ENCODE data around the gene DLEC1.
A peak's percentile ranks its signal among the peaks of the same experiment; 100 is the strongest.
"Not testable (repeated sequence)": the region's sequence is repeated elsewhere in the genome, so short reads cannot be mapped to it uniquely, and the experiment has no call there.

The DLEC1 gene

DNA sequence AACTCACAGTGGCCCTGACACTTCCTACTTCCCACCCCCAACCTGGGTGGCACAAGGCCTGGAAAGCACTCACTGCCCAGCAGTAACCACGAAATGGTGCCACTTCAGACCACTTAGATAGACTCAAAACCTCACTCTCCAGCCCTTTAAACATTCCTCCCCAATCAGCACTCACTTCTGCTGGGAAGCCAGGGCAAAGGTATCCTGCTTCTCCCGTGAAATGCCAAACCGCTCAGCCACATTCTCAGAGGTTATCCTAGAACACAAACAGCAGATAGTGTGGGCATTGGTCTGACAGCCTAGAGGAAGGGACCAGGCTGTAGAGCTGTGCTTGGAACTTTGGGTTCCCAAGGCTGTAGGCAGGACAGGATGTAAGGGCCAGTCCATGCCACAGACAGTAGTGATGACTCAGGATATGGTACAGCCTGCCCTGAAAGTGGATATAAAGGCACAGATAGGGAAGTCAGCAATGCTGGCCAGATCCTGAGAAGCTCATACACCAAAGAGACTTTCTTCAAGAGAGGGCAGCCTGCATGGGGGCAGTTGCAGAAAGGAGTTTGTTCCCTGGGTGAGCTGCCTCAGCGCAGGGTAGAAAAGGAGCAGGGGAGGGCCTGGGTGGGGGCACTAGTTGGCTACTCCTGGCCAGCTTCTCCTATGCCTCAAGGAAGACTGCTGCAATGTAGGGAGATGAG is 88.7 kb downstream of the DLEC1 start:
- no peak for DNase-seq

DNA sequence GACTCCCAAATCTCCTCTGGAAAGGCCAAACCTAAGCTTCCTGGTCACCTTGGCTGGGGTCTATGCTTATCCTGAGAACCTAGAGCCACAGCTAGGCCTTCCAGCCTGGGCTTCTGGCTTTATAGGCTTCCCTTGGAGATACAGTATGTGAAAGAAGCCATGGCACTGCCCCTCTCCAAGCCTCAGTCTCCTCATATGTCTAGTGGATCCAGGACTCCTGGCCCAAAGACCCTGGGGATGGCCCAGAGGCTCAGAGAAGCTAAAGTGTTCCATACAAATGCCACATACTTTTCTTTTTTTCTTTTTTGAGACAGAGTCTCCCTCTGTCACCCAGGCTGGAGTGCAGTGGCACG is 89.3 kb downstream of the DLEC1 start:
- no peak for DNase-seq

DNA sequence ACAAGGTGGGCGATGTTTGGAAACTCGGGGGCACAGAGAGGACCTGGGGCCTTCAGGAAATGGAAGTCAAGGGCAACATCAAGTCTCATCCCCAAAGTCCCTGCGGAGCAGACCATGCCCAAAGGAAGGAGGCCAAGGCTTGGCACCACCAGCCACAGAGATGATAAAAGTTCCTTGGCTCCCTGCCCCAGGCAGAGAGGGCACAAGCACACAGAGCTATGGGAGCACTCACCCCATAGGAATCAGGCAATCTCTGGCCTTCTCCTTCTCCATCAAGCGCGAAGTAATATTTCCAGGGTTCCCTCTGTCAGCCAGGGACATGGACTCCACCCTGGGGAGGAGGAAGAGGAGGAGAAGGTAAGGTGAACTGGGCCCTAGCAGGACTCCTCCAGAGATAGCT is 90.0 kb downstream of the DLEC1 start:
- DNase-seq, result no peak

DNA sequence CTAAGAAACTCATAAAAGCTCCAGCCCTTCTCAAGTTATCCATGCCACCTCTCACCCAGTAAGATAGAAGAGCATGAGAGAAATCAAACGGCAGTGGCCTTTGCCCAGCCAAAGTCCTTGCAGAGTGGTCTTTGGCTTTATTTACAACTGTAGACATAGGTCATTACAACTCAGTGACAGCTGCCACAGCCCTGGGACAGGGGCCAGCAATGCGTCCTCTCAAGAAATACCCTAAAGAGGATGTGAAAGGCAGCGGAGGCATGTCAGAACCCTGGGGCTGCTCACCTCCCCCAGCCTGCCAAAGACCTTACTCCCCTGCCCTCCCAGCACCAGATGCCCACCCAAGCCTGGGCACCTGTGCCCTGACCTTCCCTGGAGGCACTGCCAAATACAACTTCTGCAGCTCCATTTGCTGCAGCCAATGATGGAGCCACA is 91.6 kb downstream of the DLEC1 start:
- no peak for DNase-seq

DNA sequence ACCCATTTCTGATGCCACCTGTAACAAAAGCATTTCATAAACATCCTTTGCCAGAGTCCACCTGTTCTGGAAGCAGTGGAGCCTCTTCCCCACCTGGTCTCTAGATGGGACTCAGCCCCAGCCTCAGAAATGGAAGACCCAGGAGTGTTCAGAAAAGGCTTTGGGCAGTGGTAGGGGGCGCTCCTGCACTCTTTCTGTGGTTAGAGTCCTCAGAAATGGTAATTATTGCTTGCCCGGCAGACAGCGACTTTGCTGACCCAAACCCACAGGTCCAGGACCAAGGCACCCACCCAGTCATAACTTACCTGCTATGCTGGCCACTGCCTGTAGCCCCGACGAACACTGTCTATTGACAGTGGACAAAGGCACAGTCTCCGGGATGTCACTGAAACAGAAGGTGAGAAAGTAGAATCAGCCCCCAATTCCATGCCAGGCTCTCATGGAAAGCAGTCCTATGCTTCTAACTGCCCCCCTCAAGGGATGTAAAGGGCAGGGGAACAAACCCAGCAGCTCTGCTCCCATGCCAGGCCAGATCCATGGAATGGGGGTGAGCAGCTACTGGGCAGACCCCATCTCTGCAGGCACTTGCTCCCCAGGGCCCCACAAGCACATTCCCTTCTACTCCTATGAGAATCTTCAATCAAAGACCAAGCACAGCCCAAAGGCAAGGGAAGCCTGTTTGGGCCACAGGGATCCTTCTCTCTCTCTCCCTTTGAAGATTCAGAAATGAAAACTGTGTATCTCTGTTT is 92.8 kb downstream of the DLEC1 start:
- DNase-seq, result peak; percentile 26 to 31

DNA sequence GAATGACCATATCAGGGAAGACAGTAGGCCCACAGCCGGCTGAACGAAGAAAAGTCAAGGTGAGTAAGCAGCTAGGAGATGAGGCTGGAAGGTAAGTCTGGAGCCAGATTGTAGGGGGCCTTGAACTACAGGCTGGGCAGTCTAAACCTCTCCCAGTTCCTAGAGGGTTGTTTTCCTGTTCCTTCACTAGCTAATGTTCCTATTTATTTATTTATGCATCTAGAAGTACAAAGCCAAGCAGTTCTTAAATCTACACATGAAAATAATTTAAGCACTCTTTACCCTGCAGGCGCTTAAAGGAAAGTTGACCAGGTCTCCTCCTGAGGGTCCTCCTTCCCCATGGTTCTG is 94.2 kb downstream of the DLEC1 start:
- DNase-seq, result no peak

DNA sequence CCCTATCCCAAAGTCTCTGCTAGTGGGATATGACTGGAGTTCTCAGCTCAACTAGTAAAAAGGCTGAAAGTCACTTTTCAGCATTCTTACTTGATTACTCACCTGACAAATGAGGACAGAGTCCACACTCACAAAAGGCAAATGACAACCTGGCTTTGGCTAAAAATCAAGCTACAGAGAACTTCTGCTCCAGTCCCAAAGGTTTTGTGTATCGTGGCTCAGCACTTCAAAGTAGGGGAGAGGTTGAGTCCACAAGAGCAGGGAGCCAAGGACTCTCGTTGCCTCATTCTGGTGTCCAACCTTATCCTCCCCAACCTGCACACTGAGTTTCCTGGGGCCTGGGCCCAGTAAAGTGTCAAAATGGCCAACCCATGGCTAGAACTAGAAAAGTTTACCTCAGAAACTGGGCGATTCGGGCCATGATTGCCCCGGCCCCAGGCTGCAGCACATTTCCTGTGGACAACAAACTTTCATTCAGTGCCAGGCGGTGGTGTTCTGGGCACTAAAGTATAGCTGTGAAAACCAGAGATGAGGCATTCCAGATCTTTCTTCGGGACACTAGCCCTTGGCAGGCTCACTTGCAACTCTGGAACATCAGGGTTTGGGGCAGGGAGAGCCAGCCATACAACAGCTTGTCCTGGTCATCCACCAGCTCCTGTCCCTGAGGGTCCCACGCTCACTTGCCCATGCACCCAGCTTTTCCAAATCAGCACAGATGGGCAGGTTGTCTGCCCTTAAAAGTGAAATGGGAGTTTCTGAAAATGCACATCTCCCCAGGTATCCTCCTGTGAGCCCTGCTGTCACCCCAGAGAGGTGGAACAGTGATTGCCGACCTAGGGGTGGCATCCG is 94.8 kb downstream of the DLEC1 start:
- DNase-seq, result no peak

DNA sequence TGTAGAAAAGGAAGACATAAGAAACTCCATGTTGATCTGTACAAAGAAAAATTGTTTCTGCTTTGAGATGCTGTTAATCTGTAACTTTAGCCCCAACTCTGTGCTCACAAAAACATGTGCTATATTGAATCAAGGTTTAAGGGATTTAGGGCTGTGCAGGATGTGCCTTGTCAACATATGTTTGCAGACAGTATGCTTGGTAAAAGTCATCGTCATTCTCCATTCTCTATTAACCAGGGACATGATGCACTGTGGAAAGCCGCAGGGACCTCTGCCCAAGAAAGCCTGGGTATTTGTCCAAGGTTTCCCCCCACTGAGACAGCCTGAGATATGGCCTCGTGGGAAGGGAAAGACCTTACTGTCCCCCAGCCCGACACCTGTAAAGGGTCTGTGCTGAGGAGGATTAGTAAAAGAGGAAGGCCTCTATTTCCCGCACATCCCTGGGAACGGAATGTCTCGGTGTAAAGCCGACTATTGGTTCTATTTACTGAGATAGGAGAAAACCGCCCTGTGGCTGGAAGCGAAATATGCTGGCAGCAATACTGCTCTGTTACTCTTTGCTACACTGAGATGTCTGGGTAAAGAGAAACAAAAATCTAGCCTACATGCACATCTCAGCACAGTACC is 95.6 kb downstream of the DLEC1 start:
- not testable (repeated sequence) for DNase-seq

DNA sequence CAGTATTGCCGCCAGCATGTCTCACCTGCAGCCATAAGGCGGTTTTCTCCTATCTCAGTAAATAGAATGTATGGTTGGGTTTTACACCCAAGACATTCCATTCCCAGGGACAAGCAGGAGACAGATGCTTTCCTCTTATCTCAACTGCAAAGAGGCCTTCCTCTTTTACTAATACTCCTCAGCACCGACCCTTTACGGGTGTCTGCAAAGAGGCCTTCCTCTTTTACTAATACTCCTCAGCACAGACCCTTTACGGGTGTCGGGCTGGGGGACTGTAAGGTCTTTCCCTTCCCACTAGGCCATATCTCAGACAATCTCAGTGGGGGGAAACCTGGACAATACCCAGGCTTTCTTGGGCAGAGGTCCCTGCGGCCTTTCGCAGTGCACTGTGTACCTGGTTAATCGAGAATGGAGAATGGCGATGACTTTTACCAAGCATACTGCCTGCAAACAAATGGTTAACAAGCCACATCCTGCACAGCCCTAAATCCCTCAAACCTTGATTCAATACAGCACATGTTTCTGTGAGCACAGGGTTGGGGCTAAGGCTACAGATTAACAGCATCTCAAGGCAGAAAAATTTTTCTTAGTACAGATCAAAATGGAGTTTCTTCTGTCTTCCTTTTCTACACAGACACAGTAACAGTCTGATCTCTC is 96.7 kb downstream of the DLEC1 start:
- DNase-seq, result not testable (repeated sequence)

DNA sequence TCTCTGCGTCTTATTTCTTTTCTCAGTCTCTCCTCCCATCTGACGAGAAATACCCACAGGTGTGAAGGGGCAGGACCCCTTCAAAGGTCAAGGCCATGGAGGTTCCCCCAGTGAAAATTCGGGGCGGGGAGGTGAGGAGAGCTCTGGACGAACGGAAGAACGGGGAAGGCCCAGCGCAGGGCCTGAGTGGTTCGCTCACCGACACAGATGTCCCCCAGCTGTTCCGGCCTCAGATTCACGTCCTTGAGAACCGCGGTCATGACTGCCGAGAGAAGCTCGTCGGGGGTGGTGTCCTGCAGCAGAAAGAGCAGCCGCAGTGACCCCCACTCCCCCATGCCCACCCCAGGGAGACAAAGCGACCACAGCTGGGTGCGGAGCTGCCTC is 97.4 kb downstream of the DLEC1 start:
- no peak for DNase-seq

DNA sequence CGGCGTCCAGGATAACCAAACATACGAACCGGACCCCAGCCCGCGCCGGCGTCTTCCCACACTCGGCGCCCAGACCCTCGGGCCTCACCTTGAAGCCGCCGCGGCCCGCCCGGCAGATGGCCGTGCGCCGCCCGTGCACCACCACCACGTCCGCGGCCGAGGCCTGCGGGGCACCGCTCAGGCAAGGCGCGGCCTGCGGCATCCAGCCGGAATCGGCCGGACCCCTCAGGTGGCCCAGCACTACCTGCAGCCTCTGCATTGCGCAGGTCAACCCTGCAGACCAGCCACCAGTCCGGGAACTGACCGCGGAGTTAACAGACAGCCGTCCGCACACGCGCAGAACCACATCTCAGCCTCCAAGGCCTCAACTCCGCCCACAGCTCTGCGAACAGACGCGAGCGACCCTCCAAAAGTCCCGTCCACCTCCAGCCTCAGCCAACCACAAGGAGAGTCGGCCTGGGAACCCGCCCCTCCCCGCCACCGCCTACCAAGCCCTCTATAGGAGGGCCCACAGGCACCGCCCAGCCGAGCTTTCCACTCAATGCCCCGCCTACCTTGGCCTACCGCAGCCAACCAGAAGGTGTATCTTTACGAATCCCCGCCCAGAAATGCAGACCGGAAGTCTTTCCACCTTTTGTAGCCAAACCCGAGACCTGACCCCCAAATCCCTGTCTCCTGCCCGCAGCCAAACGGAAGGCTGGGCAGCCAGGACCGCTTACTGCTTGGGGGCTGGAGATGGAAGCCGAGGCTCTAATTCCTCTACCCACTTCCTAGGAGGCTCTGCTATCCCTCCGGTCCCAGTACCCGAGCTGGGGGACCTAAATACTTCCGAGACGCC is 98.0 kb downstream of the DLEC1 start, which contains the start of gene ACAA1:
Gene ACAA1 (minus strand): TSS at position 351 of the 838 bp plus-strand sequence. CDS start 92 bp downstream, at position 259.
- peak; percentile 96 to 97 for DNase-seq

DNA sequence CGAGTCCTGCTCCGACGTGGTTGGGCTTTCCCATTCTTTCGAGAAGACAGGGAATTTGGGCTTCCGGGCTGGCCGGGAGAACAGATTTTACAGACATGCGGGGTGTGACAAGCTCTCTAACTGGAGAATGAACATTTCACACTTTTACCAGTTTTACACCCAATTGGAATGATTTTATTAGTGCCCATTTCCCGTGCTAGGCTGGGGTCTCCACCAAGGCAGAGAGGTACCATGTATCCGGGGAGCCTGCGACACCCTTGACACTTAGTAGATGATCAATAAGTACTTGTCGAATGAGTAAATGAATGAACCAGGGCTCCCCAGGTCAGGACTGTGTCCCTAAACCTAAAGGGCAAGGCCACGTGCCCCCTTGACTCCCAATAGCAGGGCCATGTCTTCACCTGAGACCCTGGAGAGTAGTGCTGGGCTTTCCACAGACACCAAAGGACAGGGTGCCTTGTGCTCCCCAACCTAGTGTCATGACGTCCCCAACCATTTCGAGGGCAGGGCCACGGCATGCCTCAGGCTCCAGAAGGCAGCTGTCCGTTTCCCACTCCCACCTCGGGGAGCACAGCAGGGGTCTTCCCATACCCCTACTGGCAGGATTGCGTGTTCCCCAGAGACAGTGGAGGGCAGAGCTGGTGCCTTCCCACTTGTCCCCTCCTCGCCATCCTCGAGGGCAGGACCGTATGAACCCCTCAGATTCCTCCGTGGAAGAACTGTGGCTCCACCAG is 98.8 kb downstream of the DLEC1 start:
- DNase-seq, result peak in 1 of 2 experiments; percentile 6

DNA sequence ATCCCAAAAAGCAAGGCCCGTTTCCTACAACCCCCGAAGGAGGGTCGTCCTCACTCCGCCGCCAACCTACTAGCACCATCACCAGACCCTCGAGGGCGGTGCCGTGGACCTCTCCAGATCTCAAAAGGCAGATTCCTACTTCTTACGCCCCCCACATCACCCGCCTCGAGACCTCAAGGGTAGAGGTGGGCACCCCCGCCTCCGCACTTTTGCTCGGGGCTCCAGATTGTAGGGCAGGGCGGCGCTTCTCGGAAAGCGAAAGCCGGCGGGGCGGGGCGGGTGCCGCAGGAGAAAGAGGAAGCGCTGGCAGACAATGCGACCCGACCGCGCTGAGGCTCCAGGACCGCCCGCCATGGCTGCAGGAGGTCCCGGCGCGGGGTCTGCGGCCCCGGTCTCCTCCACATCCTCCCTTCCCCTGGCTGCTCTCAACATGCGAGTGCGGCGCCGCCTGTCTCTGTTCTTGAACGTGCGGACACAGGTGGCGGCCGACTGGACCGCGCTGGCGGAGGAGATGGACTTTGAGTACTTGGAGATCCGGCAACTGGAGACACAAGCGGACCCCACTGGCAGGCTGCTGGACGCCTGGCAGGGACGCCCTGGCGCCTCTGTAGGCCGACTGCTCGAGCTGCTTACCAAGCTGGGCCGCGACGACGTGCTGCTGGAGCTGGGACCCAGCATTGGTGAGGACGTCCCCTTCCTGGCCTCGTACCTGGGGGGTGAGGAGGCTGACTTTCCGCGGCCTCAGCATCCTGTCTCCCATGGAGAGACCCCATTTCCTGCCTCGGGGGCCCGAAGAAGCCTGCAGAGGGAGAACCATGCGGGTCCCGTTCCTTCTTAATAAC is 99.6 kb downstream of the DLEC1 start, which contains the start of gene MYD88:
Gene MYD88 (plus strand): TSS at position 313 of the 842 bp plus-strand sequence. CDS start 40 bp downstream, at position 353.
- DNase-seq, result peak; percentile 82

DNA sequence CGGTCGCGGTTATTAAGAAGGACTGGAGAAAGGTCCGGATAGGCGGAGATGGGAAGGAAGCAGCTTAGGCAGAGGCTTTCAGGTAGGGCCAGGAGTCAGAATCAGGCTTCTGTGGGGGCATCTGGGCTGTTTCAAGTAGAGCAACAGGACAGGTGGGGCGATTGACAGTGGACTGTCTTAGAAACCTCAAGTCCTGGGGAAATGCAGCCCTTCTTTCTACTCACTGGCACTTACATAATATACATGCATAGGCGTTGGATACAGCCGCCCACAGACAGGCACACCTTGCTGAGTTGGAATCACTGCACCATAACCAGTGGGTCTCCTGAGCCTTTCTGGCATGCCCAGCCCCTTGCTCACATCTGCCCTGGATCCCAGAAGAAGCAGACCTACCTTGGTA is 100.2 kb downstream of the DLEC1 start:
- DNase-seq, result no peak

DNA sequence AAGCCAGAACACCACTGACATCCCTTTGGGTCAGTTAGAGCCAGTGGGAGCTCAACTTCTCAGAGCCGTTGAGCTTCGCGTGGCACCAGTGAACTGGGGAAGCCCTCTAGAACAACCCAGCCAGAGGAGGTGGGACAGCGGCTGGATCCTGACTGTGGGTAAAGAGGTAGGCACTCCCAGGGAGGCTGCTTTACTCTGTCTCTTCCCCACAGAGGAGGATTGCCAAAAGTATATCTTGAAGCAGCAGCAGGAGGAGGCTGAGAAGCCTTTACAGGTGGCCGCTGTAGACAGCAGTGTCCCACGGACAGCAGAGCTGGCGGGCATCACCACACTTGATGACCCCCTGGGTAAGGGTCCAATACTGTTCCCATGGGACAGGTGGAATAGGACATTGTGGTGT is 100.6 kb downstream of the DLEC1 start:
- no peak for DNase-seq

DNA sequence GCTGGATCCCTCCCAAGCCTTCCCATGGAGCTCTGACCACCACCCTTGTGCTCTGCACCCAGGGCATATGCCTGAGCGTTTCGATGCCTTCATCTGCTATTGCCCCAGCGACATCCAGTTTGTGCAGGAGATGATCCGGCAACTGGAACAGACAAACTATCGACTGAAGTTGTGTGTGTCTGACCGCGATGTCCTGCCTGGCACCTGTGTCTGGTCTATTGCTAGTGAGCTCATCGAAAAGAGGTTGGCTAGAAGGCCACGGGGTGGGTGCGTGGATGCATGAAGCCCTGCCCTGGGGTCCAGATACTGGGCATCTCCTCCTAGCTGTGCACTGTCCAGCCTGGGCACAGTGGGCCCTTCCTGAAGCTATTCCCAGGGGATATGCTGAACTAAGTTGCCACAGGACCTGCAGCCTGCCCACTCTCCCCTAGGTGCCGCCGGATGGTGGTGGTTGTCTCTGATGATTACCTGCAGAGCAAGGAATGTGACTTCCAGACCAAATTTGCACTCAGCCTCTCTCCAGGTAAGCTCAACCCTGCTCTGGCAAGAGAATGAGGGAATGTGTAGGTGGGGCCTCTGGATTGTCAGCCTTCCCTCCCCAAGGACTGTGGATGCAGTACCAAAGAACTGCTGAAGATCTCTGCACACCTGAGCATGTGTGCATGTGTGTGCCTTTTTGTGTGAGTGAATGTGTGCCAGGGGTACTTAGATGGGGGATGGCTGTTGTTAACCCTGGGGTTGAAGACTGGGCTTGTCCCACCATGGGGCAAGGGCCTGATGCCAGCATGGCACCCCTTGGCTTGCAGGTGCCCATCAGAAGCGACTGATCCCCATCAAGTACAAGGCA is 101.5 kb downstream of the DLEC1 start:
- DNase-seq, result no peak

DNA sequence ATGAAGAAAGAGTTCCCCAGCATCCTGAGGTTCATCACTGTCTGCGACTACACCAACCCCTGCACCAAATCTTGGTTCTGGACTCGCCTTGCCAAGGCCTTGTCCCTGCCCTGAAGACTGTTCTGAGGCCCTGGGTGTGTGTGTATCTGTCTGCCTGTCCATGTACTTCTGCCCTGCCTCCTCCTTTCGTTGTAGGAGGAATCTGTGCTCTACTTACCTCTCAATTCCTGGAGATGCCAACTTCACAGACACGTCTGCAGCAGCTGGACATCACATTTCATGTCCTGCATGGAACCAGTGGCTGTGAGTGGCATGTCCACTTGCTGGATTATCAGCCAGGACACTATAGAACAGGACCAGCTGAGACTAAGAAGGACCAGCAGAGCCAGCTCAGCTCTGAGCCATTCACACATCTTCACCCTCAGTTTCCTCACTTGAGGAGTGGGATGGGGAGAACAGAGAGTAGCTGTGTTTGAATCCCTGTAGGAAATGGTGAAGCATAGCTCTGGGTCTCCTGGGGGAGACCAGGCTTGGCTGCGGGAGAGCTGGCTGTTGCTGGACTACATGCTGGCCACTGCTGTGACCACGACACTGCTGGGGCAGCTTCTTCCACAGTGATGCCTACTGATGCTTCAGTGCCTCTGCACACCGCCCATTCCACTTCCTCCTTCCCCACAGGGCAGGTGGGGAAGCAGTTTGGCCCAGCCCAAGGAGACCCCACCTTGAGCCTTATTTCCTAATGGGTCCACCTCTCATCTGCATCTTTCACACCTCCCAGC is 102.4 kb downstream of the DLEC1 start:
- no peak for DNase-seq

DNA sequence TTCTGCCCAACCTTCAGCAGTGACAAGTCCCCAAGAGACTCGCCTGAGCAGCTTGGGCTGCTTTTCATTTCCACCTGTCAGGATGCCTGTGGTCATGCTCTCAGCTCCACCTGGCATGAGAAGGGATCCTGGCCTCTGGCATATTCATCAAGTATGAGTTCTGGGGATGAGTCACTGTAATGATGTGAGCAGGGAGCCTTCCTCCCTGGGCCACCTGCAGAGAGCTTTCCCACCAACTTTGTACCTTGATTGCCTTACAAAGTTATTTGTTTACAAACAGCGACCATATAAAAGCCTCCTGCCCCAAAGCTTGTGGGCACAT is 102.9 kb downstream of the DLEC1 start:
- DNase-seq, result no peak

Data from activated CD4-positive, alpha-beta T cell treated with anti-CD3 and anti-CD28 coated beads, Interleukin-2, amount 50 U/mL, for 4 hours (primary cell).